ENCODE measurements around the gene LRRIQ3.

DNA sequence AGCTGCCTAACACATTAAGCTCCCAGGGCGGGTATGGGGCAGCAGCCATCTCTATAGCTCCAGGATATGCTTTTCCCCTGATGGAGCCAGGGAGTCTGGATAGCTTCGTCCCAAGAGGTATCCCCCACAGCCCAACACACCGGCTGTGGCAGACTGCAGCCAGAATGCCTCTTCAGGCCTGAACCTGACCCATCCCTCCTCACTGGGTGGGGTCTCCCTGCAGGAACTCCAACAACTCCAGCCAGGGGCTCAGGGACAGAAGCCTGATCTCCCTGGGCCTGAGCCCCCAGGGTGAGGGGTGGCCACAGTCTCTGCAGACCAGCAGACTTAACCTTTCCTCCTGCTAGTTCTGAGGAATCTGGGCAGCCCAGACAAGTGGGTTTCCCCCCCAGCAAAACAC is 159.9 kb downstream of the LRRIQ3 start:
- TF ChIP-seq, protein P1, sequence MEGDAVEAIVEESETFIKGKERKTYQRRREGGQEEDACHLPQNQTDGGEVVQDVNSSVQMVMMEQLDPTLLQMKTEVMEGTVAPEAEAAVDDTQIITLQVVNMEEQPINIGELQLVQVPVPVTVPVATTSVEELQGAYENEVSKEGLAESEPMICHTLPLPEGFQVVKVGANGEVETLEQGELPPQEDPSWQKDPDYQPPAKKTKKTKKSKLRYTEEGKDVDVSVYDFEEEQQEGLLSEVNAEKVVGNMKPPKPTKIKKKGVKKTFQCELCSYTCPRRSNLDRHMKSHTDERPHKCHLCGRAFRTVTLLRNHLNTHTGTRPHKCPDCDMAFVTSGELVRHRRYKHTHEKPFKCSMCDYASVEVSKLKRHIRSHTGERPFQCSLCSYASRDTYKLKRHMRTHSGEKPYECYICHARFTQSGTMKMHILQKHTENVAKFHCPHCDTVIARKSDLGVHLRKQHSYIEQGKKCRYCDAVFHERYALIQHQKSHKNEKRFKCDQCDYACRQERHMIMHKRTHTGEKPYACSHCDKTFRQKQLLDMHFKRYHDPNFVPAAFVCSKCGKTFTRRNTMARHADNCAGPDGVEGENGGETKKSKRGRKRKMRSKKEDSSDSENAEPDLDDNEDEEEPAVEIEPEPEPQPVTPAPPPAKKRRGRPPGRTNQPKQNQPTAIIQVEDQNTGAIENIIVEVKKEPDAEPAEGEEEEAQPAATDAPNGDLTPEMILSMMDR (IDR thresholded peaks at IDR 0.05), result no peak
- no peak for TF ChIP-seq POLR2A (IDR thresholded peaks at IDR 0.05)
